Astrocyte of the spinal cord (primary cell): ENCODE data around the gene PAPLN.

Experiments
- DNase-seq: peaks from one replicate; pipeline ENCODE4 v3.0.0; 2011; ENCODE audit warnings: low read depth, low spot score
- H3K4me3 ChIP-seq: 2 replicates; pipeline ENCODE4 v1.5.1; 2011; ENCODE audit warnings: low read depth, mild to moderate bottlenecking, low read length, moderate library complexity
- CTCF ChIP-seq: IDR thresholded peaks from 2 replicates; pipeline ENCODE4 v1.5.1; 2012; ENCODE audit warnings: low read depth, mild to moderate bottlenecking, low read length, inconsistent platforms
- in situ Hi-C: cut with HindIII; loops from 2 replicates; pipeline ENCODE4 v1.10.0; 2017; ENCODE audit warnings: low sequenced_read_pairs

Gene PAPLN

DNA sequence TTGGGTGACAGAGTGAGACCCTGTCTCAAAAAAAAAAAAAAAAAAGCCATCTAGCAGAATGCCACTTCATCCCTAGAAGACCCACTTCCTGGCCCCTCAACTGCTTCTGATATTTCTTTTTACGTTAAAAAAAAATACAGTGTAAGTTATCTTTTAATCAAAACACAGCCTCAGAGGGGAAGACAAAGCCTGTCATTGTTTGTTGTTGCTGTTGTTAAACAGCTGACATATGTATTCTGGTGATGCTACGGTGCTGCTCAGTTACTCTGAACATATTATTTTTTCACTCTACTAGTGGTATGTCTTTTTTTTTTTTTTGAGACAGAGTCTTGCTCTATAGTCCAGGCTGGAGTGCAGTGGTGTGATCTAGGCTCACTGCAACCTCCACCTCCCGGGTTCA lies 75.4 kb downstream of the PAPLN start:
- no peak for TF ChIP-seq CTCF

GRCh38 chr14:73313151-73313550 lies 75.8 kb downstream of the PAPLN start:
- no peak overlapping the region for H3K4me3 ChIP-seq
- no peak for DNase-seq
- in situ Hi-C loops = no loop called here
- TF ChIP-seq CTCF = no peak

More for the DNA sequence above, 75.4 kb downstream of the PAPLN start:
- no peak overlapping the region for H3K4me3 ChIP-seq
- DNase-seq = no peak
- in situ Hi-C loops = no loop called here

- no peak for DNase-seq
- in situ Hi-C loops = no loop called here
- TF ChIP-seq CTCF = no peak
- H3K4me3 ChIP-seq = no peak overlapping the region
Measured at GRCh38 chr14:73323896-73324399, 86.6 kb downstream of the PAPLN start.
